CD4-positive, alpha-beta memory T cell (primary cell): ENCODE data around the gene TWIST2. TPM values are rescaled to one million over a fixed set of nuclear protein-coding genes. Genes with fewer than 3 reads are reported as not detected.

Source experiments
- CTCF ChIA-PET: fragments of 350-600 bp; sonication (Branson Sonifier 250); formaldehyde crosslinking; loops from one replicate; lab custom pipeline; 2021; ENCODE audit warnings: inconsistent platforms; ENCODE audit not compliant: partially characterized antibody; lab: Charles Lee
- POLR2A ChIA-PET: fragments of 350-600 bp; sonication (Branson Sonifier 250); formaldehyde crosslinking; loops from one replicate; lab custom pipeline; 2021; ENCODE audit not compliant: partially characterized antibody; lab: Charles Lee
- DNase-seq, 5 donors: peaks; one replicate each; pipeline versions ENCODE4 v3.0.0 to v3.0.0-alpha.2; 2020 to 2022; ENCODE audit warnings: mixed read lengths in 1 of 5
- H3K27ac ChIP-seq: one replicate; pipeline ENCODE4 v1.7.0; 2013; ENCODE audit warnings: low read depth, low read length
- H3K27me3 ChIP-seq: 2 replicates; pipeline ENCODE4 v1.7.0; 2013; ENCODE audit warnings: mild to moderate bottlenecking, low read length, moderate library complexity; ENCODE audit not compliant: insufficient read depth
- H3K36me3 ChIP-seq: 2 replicates; pipeline ENCODE4 v1.7.0; 2013; ENCODE audit warnings: mild to moderate bottlenecking, low read length, moderate library complexity; ENCODE audit not compliant: insufficient read depth
- H3K4me1 ChIP-seq: 2 replicates; pipeline ENCODE4 v1.7.0; 2013; ENCODE audit warnings: mild to moderate bottlenecking, low read length, moderate library complexity; ENCODE audit not compliant: insufficient read depth
- H3K4me3 ChIP-seq, 2 donors: one replicate each; pipeline ENCODE4 v1.7.0; 2013; ENCODE audit warnings: low read length in 2 of 2, mild to moderate bottlenecking in 1 of 2
- H3K9me3 ChIP-seq, 2 donors: one replicate each; pipeline ENCODE4 v1.7.0; 2013; ENCODE audit warnings: low read length in 2 of 2, control low read depth in 1 of 2; ENCODE audit not compliant: control insufficient read depth in 1 of 2
- H3K27ac Mint-ChIP-seq, 7 donors: one replicate each; pipeline ENCODE4 v1.8.0; 2020 to 2021; ENCODE audit warnings: mixed read lengths in 7 of 7, mild to moderate bottlenecking in 6 of 7, inconsistent platforms in 3 of 7, moderate library complexity in 3 of 7
- H3K27me3 Mint-ChIP-seq, 2 donors: one replicate each; pipeline ENCODE4 v1.8.0; 2020 to 2021; ENCODE audit warnings: mixed read lengths in 2 of 2
- H3K36me3 Mint-ChIP-seq, 2 donors: one replicate each; pipeline ENCODE4 v1.8.0; 2020 to 2021; ENCODE audit warnings: mixed read lengths in 2 of 2, inconsistent platforms in 1 of 2, mild to moderate bottlenecking in 1 of 2
- H3K4me1 Mint-ChIP-seq, 4 donors: one replicate each; pipeline ENCODE4 v1.8.0; 2020 to 2021; ENCODE audit warnings: mixed read lengths in 4 of 4, mild to moderate bottlenecking in 1 of 4
- H3K4me3 Mint-ChIP-seq, 8 donors: one replicate each; pipeline ENCODE4 v1.8.0; 2020 to 2021; ENCODE audit warnings: mixed read lengths in 8 of 8, mild to moderate bottlenecking in 7 of 8, moderate library complexity in 6 of 8, inconsistent platforms in 3 of 8
- H3K9me3 Mint-ChIP-seq, 8 donors: one replicate each; pipeline ENCODE4 v1.8.0; 2020 to 2021; ENCODE audit warnings: mixed read lengths in 8 of 8, mild to moderate bottlenecking in 5 of 8, inconsistent platforms in 3 of 8, moderate library complexity in 1 of 8
- intact Hi-C: fragments of 100-400 bp; cut with micrococcal nuclease; formaldehyde crosslinking; loops from one replicate; pipeline ENCODE4 v1.15.1; 2023
- polyA plus RNA-seq, 2 donors: library from polyadenylated mRNA; unstranded; fragments of 300-500 nt; fragmentation: Illumina TruSeq; gene quantifications; one replicate each; pipeline ENCODE4 v1.2.3, GENCODE V29; 2021
- total RNA-seq, 2 experiments: library from RNA; stranded (reverse); gene quantifications; one replicate each; pipeline ENCODE4 v1.2.3, GENCODE V29; 2021

The TWIST2 gene
- total and polyA plus RNA-seq, 4 experiments from 2014 or later = not detected

DNA sequence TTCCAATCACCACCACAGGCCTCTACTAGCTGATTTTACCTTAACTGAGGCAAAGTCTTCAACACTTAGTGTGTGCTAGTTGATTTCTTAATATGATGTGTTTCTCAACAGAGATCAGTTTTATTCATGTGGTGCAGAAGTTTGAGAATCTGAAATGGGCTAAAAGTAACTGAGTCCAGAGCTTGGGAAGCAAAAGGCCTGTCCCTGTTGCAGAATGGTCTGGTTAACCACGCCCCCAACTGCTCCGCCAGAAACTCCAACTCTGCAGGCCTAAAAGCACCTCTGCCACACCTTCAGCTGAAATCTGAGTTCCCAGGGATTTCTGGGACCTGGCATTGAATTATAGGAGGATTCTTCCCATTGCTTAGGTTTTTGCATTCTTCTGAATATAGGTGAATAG is 44.9 kb downstream of the TWIST2 start:
- Histone ChIP-seq H3K27ac (no peak overlapping the region), H3K9me3 (no peaks in the 10 kb centered on the region), H3K27me3 (no peaks in the 10 kb centered on the region), H3K4me1 (no peaks in the 10 kb centered on the region), H3K4me3 (no peak overlapping the region), H3K36me3 (no peaks in the 10 kb centered on the region)
- intact Hi-C loops = no loop called here
- ChIA-PET CTCF (no interaction called here), POLR2A (no interaction called here)
- Mint-ChIP-seq H3K27ac (no peak overlapping the region), H3K27me3 (peaks cover 4 to 10% of the 10 kb centered on the region in 2 donors), H3K36me3 (no peaks in the 10 kb centered on the region), H3K9me3 (peaks cover 0 to 1% (median 0%) of the 10 kb centered on the region in 8 donors), H3K4me3 (no peak overlapping the region), H3K4me1 (no peaks in the 10 kb centered on the region)
- DNase-seq = no peak

DNA sequence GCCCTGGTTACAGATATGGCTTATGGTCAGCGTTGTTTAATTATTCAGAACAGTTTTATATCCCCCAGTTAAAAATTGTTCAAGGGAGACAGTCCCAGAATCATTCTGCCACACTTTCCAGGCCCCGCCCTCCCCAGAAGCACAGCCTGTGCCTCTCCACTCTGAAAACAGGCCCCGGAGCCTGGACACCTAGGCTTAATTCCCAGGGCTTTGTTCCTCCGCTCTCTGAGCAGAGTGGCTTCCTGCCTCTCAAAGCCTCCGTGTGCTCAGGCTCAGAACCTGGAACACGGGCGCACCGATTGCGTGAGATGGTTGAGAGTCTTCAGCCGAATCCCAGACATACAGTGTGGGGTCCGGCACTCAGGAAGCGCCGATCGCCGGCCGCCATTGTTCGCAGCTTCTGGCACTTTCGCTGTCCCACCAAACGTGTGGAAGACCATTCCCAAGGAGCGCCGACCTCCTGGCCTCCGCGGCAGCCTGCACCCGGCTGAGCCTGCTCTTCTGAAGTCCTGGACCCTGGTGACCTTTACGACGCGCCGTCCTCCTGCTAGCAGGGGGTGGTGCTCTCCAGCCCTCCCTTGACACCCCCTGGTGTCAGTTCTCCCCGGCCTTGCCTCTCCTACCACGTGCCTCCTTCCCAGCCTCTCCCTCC is 45.6 kb downstream of the TWIST2 start:
- ChIA-PET POLR2A (no interaction called here), CTCF (no interaction called here)
- H3K9me3 Mint-ChIP-seq = peaks cover 0 to 1% (median 0%) of the 10 kb centered on the region in 8 donors
- no peak for DNase-seq
- H3K4me3 Mint-ChIP-seq = no peak overlapping the region
- Histone ChIP-seq H3K4me1 (no peaks in the 10 kb centered on the region), H3K27ac (no peak overlapping the region), H3K9me3 (no peaks in the 10 kb centered on the region), H3K36me3 (no peaks in the 10 kb centered on the region), H3K4me3 (no peak overlapping the region), H3K27me3 (no peaks in the 10 kb centered on the region)
- no peaks in the 10 kb centered on the region for H3K36me3 Mint-ChIP-seq
- H3K4me1 Mint-ChIP-seq = no peaks in the 10 kb centered on the region
- no peak overlapping the region for H3K27ac Mint-ChIP-seq
- peaks cover 4 to 6% of the 10 kb centered on the region in 2 donors for H3K27me3 Mint-ChIP-seq
- intact Hi-C loops = no loop called here

- Mint-ChIP-seq H3K9me3 (peaks cover 0 to 1% (median 0%) of the 10 kb centered on the region in 8 donors), H3K27me3 (peaks cover 4 to 8% of the 10 kb centered on the region in 2 donors), H3K4me3 (no peak overlapping the region), H3K27ac (no peak overlapping the region), H3K4me1 (no peaks in the 10 kb centered on the region), H3K36me3 (no peaks in the 10 kb centered on the region)
- Histone ChIP-seq H3K9me3 (no peaks in the 10 kb centered on the region), H3K27ac (no peak overlapping the region), H3K4me1 (no peaks in the 10 kb centered on the region), H3K4me3 (no peak overlapping the region), H3K36me3 (no peaks in the 10 kb centered on the region), H3K27me3 (no peaks in the 10 kb centered on the region)
- CTCF ChIA-PET = no interaction called here
- POLR2A ChIA-PET = no interaction called here
- intact Hi-C loops = no loop called here
- DNase-seq = no peak
These were observed 46.5 kb downstream of the TWIST2 start for GRCh38 chr2:238894226-238894949.

DNA sequence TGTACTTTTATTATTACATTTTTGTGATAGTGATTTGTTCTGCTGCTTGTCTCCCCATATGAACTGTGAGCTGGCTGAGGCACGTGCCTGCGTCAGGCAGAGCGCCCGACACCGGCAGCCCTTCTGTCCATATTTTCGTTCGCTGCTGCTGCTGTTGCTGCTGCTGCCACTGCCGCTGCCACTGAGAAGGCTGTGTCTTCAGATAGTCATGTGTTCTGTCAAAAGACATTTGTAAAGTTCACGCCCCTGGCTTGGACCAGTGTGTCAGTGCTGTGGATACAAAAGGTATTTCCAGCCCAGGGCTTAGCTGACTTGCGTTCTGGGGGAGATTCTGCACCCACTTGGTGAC is 47.0 kb downstream of the TWIST2 start:
- no peaks in the 10 kb centered on the region for H3K4me1 Mint-ChIP-seq
- ChIA-PET CTCF (no interaction called here), POLR2A (no interaction called here)
- no peak overlapping the region for H3K27ac Mint-ChIP-seq
- intact Hi-C loops = no loop called here
- Histone ChIP-seq H3K27ac (no peak overlapping the region), H3K4me3 (no peak overlapping the region), H3K27me3 (no peaks in the 10 kb centered on the region), H3K36me3 (no peaks in the 10 kb centered on the region), H3K4me1 (no peaks in the 10 kb centered on the region), H3K9me3 (no peaks in the 10 kb centered on the region)
- no peak overlapping the region for H3K4me3 Mint-ChIP-seq
- H3K27me3 Mint-ChIP-seq = peaks cover 4 to 8% of the 10 kb centered on the region in 2 donors
- no peaks in the 10 kb centered on the region for H3K36me3 Mint-ChIP-seq
- peaks cover 0 to 1% (median 0%) of the 10 kb centered on the region in 8 donors for H3K9me3 Mint-ChIP-seq
- DNase-seq = no peak

- no peaks in the 10 kb centered on the region for H3K4me1 Mint-ChIP-seq
- Histone ChIP-seq H3K4me3 (no peak overlapping the region), H3K9me3 (no peaks in the 10 kb centered on the region), H3K4me1 (no peaks in the 10 kb centered on the region), H3K36me3 (no peaks in the 10 kb centered on the region), H3K27ac (no peak overlapping the region), H3K27me3 (no peaks in the 10 kb centered on the region)
- no peak overlapping the region for H3K27ac Mint-ChIP-seq
- peaks cover 0 to 1% (median 0%) of the 10 kb centered on the region in 8 donors for H3K9me3 Mint-ChIP-seq
- POLR2A ChIA-PET = no interaction called here
- CTCF ChIA-PET = no interaction called here
- H3K36me3 Mint-ChIP-seq = no peaks in the 10 kb centered on the region
- no peak overlapping the region for H3K4me3 Mint-ChIP-seq
- H3K27me3 Mint-ChIP-seq = peaks cover 4 to 8% of the 10 kb centered on the region in 2 donors
- DNase-seq = no peak
- intact Hi-C loops = no loop called here
These were observed 47.5 kb downstream of the TWIST2 start for GRCh38 chr2:238895361-238895882.

DNA sequence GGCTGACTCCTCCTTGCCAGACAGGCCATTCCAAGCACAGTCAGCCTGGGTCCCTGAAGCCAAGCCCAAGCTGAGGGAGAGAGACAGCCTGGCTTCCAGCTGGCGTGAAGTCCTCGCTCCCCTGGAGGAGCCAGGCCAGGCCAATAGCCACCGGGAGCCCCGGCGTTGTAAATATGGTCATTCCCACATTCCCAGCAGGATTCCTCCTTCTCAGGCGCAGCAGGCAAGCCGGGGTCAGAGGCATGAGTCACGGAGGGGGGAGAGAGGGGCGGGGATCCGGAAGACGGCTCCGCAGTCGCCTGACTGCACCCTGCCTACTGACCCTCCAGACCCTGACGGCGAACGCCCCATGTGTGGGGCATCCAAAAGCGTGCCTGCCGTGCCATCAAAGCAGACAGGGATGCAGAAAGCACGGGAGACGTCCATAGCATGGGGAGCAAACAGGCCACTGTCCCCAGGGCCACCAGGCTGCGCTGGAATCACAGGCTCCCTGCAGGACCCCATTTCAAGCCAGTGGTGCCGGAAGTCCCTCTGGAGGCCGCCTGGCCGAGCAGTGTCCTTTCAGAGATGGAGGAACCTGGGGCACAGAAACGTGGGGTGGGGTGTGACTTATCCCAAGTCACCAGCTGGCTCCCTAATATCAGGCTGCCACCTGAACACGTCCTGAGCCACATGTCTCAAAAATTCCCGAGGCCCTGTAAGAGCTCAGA is 48.2 kb downstream of the TWIST2 start:
- no peak for DNase-seq
- Mint-ChIP-seq H3K36me3 (no peaks in the 10 kb centered on the region), H3K27ac (no peak overlapping the region), H3K4me1 (no peaks in the 10 kb centered on the region), H3K4me3 (no peak overlapping the region), H3K9me3 (peaks cover 0 to 1% (median 0%) of the 10 kb centered on the region in 8 donors), H3K27me3 (peaks cover 4 to 8% of the 10 kb centered on the region in 2 donors)
- no peaks in the 10 kb centered on the region for H3K27me3 ChIP-seq
- no peak overlapping the region for H3K27ac ChIP-seq
- no peaks in the 10 kb centered on the region for H3K9me3 ChIP-seq
- no peaks in the 10 kb centered on the region for H3K4me1 ChIP-seq
- CTCF ChIA-PET = no interaction called here
- POLR2A ChIA-PET = no interaction called here
- H3K4me3 ChIP-seq = no peak overlapping the region
- no peaks in the 10 kb centered on the region for H3K36me3 ChIP-seq
- intact Hi-C loops = no loop called here

DNA sequence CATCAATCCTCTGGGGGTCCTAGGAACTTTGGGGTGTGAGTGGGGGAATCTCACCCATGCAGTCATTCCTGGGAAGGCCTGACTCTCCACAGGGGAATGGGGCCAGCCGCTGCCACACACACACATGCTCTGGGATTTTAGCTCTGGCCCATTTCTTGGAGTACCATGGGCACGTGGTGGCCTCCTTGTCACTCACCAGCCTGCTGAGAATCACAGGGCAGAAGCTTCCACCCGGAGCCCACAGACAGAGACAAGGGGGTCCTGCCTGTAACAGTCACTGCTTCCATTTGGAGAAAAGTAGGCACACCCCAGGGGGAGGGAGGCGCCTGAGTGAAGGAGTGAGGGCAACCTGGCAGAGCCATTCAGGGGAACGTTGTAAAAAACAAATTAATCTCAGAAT is 48.8 kb downstream of the TWIST2 start:
- H3K36me3 Mint-ChIP-seq = no peaks in the 10 kb centered on the region
- POLR2A ChIA-PET = no interaction called here
- H3K4me1 ChIP-seq = no peaks in the 10 kb centered on the region
- no peak overlapping the region for H3K27ac ChIP-seq
- H3K27me3 ChIP-seq = no peaks in the 10 kb centered on the region
- no peak for DNase-seq
- no peaks in the 10 kb centered on the region for H3K4me1 Mint-ChIP-seq
- no peak overlapping the region for H3K4me3 Mint-ChIP-seq
- H3K4me3 ChIP-seq = no peak overlapping the region
- H3K9me3 ChIP-seq = no peaks in the 10 kb centered on the region
- peaks cover 4 to 8% of the 10 kb centered on the region in 2 donors for H3K27me3 Mint-ChIP-seq
- H3K36me3 ChIP-seq = no peaks in the 10 kb centered on the region
- CTCF ChIA-PET = no interaction called here
- H3K9me3 Mint-ChIP-seq = no peaks in the 10 kb centered on the region
- H3K27ac Mint-ChIP-seq = no peak overlapping the region
- intact Hi-C loops = no loop called here
